ENCODE results near the gene SLC50A1. TPM values are rescaled to one million over a fixed set of nuclear protein-coding genes. Genes with fewer than 3 reads are reported as not detected.

SLC50A1 gene
- total RNA-seq, 1 donor from 2014 or later: 43.9 TPM

DNA sequence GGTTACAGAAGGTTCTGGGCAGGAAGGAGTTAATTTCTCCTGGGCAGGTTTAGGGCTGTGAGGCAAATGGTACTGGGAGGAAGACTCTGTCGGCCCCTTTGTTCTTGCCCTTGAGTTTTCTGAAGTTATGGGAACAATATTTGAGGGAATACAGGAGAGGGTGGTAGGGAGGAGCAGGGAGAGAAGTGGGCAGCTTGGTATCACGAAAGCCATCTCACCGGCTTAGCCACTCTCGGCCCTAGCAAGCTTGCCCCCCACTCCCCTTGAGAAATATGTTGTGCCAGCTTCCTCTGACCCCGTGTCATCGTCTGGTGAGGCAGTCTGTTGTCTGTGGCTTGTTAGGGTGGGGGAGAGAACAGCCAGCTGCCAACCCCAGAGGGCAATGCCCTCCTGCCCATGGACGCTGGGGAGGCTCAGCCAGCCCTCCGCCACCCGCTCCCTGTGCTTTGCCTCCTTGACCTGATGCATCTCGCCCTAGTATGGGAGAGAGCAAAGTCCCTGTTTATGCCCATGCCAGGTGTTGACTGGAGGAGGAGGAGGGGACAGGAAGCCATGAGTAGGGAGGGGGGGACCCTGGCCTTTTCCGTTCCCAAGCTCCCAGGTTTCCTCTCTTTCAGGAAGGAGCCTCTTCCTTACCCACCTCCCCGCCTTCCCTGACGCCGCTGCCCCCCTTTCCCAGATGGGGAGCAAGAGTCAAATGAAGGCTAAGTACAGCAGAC lies 6.7 kb upstream of the SLC50A1 start:
- no peaks in the 10 kb centered on the region for H3K9me3 Mint-ChIP-seq (ENCODE audit: unreplicated experiment)
- H3K4me3 Mint-ChIP-seq (ENCODE audit: unreplicated experiment): peak overlapping the region; percentile 100
- peaks cover 46% of the 10 kb centered on the region for H3K36me3 Mint-ChIP-seq (ENCODE audit: low read depth, unreplicated experiment)
- no peak for TF ChIP-seq CTCF (IDR thresholded peaks at IDR 0.05; ENCODE audit: unreplicated experiment)
- peaks cover 26% of the 10 kb centered on the region for H3K27me3 Mint-ChIP-seq (ENCODE audit: unreplicated experiment)
- peaks cover 47% of the 10 kb centered on the region for H3K4me1 Mint-ChIP-seq (ENCODE audit: unreplicated experiment)
- peak; percentile 49 for DNase-seq (ENCODE audit: low spot score)
- H3K27ac Mint-ChIP-seq (ENCODE audit: unreplicated experiment): peak overlapping the region; percentile 98

- peaks cover 56% of the 10 kb centered on the region for H3K36me3 Mint-ChIP-seq (ENCODE audit: low read depth, unreplicated experiment)
- H3K4me1 Mint-ChIP-seq (ENCODE audit: unreplicated experiment): peaks cover 52% of the 10 kb centered on the region
- no peaks in the 10 kb centered on the region for H3K9me3 Mint-ChIP-seq (ENCODE audit: unreplicated experiment)
- no peak for DNase-seq (ENCODE audit: low spot score)
- peaks cover 23% of the 10 kb centered on the region for H3K27me3 Mint-ChIP-seq (ENCODE audit: unreplicated experiment)
- no peak for TF ChIP-seq CTCF (IDR thresholded peaks at IDR 0.05; ENCODE audit: unreplicated experiment)
- H3K4me3 Mint-ChIP-seq (ENCODE audit: unreplicated experiment): peak overlapping the region; percentile 100
- H3K27ac Mint-ChIP-seq (ENCODE audit: unreplicated experiment): peak overlapping the region; percentile 79
These were observed 5.2 kb upstream of the SLC50A1 start for GRCh38 chr1:155130272-155131006.

DNA sequence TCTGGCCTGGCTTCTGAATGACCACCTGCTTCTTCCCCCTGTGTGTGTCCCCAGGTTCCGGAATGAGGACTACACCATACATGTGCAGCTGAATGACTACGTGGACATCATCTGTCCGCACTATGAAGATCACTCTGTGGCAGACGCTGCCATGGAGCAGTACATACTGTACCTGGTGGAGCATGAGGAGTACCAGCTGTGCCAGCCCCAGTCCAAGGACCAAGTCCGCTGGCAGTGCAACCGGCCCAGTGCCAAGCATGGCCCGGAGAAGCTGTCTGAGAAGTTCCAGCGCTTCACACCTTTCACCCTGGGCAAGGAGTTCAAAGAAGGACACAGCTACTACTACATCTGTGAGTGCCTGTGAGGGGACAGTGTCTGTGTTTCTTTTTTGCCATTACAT lies 4.4 kb upstream of the SLC50A1 start:
- TF ChIP-seq CTCF (IDR thresholded peaks at IDR 0.05; ENCODE audit: unreplicated experiment): no peak
- peaks cover 57% of the 10 kb centered on the region for H3K36me3 Mint-ChIP-seq (ENCODE audit: low read depth, unreplicated experiment)
- H3K4me3 Mint-ChIP-seq (ENCODE audit: unreplicated experiment): peak overlapping the region; percentile 100
- no peak for DNase-seq (ENCODE audit: low spot score)
- H3K9me3 Mint-ChIP-seq (ENCODE audit: unreplicated experiment): no peaks in the 10 kb centered on the region
- H3K27me3 Mint-ChIP-seq (ENCODE audit: unreplicated experiment): peaks cover 22% of the 10 kb centered on the region
- H3K4me1 Mint-ChIP-seq (ENCODE audit: unreplicated experiment): peaks cover 49% of the 10 kb centered on the region
- H3K27ac Mint-ChIP-seq (ENCODE audit: unreplicated experiment): peak overlapping the region; percentile 79

DNA sequence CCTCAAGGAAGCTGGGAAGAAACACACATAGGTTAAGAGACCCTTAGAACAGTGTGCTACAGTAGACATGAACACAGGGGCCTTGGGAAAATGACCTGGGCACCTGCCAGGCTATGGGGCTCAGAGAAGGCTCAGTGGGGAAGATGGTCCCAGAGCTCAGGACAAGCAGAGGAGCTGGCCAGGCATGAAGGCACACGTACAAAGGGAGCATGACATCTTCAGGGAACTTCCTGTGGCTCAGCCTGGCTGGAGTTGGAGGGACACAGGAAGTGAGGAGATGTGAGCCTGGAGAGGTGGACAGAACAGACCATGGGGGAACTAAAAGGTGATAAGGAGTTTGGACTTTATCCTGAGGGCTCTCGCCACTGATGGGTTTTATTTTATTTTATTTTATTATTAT lies 3.8 kb upstream of the SLC50A1 start:
- no peak for DNase-seq (ENCODE audit: low spot score)
- peaks cover 57% of the 10 kb centered on the region for H3K36me3 Mint-ChIP-seq (ENCODE audit: low read depth, unreplicated experiment)
- no peak for TF ChIP-seq CTCF (IDR thresholded peaks at IDR 0.05; ENCODE audit: unreplicated experiment)
- peak overlapping the region; percentile 100 for H3K4me3 Mint-ChIP-seq (ENCODE audit: unreplicated experiment)
- peaks cover 20% of the 10 kb centered on the region for H3K27me3 Mint-ChIP-seq (ENCODE audit: unreplicated experiment)
- H3K9me3 Mint-ChIP-seq (ENCODE audit: unreplicated experiment): no peaks in the 10 kb centered on the region
- peak overlapping the region; percentile 88 for H3K27ac Mint-ChIP-seq (ENCODE audit: unreplicated experiment)
- peaks cover 50% of the 10 kb centered on the region for H3K4me1 Mint-ChIP-seq (ENCODE audit: unreplicated experiment)

GRCh38 chr1:155133799-155134281 lies 1.8 kb upstream of the SLC50A1 start:
- Mint-ChIP-seq H3K9me3 (ENCODE audit: unreplicated experiment) (no peaks in the 10 kb centered on the region), H3K27me3 (ENCODE audit: unreplicated experiment) (peaks cover 16% of the 10 kb centered on the region), H3K4me1 (ENCODE audit: unreplicated experiment) (peaks cover 60% of the 10 kb centered on the region), H3K27ac (ENCODE audit: unreplicated experiment) (peak overlapping the region; percentile 24), H3K4me3 (ENCODE audit: unreplicated experiment) (peak overlapping the region; percentile 91), H3K36me3 (ENCODE audit: low read depth, unreplicated experiment) (peaks cover 66% of the 10 kb centered on the region)
- no peak for DNase-seq (ENCODE audit: low spot score)
- no peak for TF ChIP-seq CTCF (IDR thresholded peaks at IDR 0.05; ENCODE audit: unreplicated experiment)

Data from endothelial cell (in vitro differentiated cells).